H9 (cell line): ENCODE data around the gene NPBWR2. TPM values are rescaled to one million over a fixed set of nuclear protein-coding genes. Genes with fewer than 3 reads are reported as not detected.

Experiments
- DNase-seq: peaks from one replicate; pipeline ENCODE4 v3.0.0-alpha.2; 2017
- H2AFZ ChIP-seq: one replicate; pipeline ENCODE4 v1.6.1; 2013; ENCODE audit warnings: mild to moderate bottlenecking, low read length, control low read depth, moderate library complexity
- H2AK5ac ChIP-seq: 2 replicates; pipeline ENCODE4 v1.6.1; 2013; ENCODE audit warnings: low read length, control low read depth, mixed read lengths; ENCODE audit not compliant: insufficient read length
- H2BK120ac ChIP-seq: one replicate; pipeline ENCODE4 v1.6.1; 2013; ENCODE audit warnings: low read depth, mild to moderate bottlenecking, low read length, control low read depth, inconsistent platforms; ENCODE audit not compliant: poor library complexity, severe bottlenecking
- H2BK12ac ChIP-seq: 2 replicates; pipeline ENCODE4 v1.6.1; 2013; ENCODE audit warnings: low read length, control low read depth, mixed read lengths, low read depth; ENCODE audit not compliant: insufficient read length
- H2BK15ac ChIP-seq: 2 replicates; pipeline ENCODE4 v1.6.1; 2013; ENCODE audit warnings: low read depth, low read length, control low read depth
- H2BK20ac ChIP-seq: one replicate; pipeline ENCODE4 v1.6.1; 2013; ENCODE audit warnings: low read depth, mild to moderate bottlenecking, low read length, control low read depth, inconsistent platforms; ENCODE audit not compliant: poor library complexity, severe bottlenecking
- H2BK5ac ChIP-seq: 2 replicates; pipeline ENCODE4 v1.6.1; 2013; ENCODE audit warnings: low read length, control low read depth, mixed read lengths; ENCODE audit not compliant: insufficient read length
- H3K14ac ChIP-seq: 2 replicates; pipeline ENCODE4 v1.6.1; 2013; ENCODE audit warnings: low read length, control low read depth; ENCODE audit not compliant: insufficient read depth
- H3K18ac ChIP-seq: 2 replicates; pipeline ENCODE4 v1.6.1; 2013; ENCODE audit warnings: low read depth, mild to moderate bottlenecking, mixed read lengths, low read length, control low read depth; ENCODE audit not compliant: insufficient read length
- H3K23ac ChIP-seq: 2 replicates; pipeline ENCODE4 v1.6.1; 2013; ENCODE audit warnings: low read length, control low read depth, mixed read lengths, low read depth; ENCODE audit not compliant: insufficient read length
- H3K23me2 ChIP-seq: 2 replicates; pipeline ENCODE4 v1.6.1; 2013; ENCODE audit warnings: low read depth, mild to moderate bottlenecking, mixed read lengths, low read length, control low read depth; ENCODE audit not compliant: insufficient read length, poor library complexity, severe bottlenecking
- H3K27ac ChIP-seq: 2 replicates; pipeline ENCODE4 v1.5.1; 2013; ENCODE audit warnings: low read length, control low read depth, mixed read lengths, low read depth; ENCODE audit not compliant: insufficient read length
- H3K27me3 ChIP-seq: 2 replicates; pipeline ENCODE4 v1.6.1; 2013; ENCODE audit warnings: low read length, control low read depth, inconsistent platforms; ENCODE audit not compliant: insufficient read depth
- H3K4ac ChIP-seq: 2 replicates; pipeline ENCODE4 v1.6.1; 2013; ENCODE audit warnings: low read depth, mild to moderate bottlenecking, control low read depth, inconsistent platforms, low read length, moderate library complexity
- H3K4me1 ChIP-seq: 2 replicates; pipeline ENCODE4 v1.6.1; 2013; ENCODE audit warnings: low read length, control low read depth, inconsistent platforms; ENCODE audit not compliant: insufficient read depth
- H3K4me2 ChIP-seq: 2 replicates; pipeline ENCODE4 v1.6.1; 2013; ENCODE audit warnings: low read length, control low read depth, mixed read lengths; ENCODE audit not compliant: insufficient read length, insufficient read depth
- H3K56ac ChIP-seq: 2 replicates; pipeline ENCODE4 v1.6.1; 2013; ENCODE audit warnings: low read depth, mild to moderate bottlenecking, mixed read lengths, low read length, control low read depth; ENCODE audit not compliant: insufficient read length
- H3K79me1 ChIP-seq: 2 replicates; pipeline ENCODE4 v1.6.1; 2013; ENCODE audit warnings: low read depth, mild to moderate bottlenecking, moderate library complexity, low read length, control low read depth, inconsistent platforms; ENCODE audit not compliant: insufficient read depth, poor library complexity, severe bottlenecking
- H3K79me2 ChIP-seq: 2 replicates; pipeline ENCODE4 v1.6.1; 2013; ENCODE audit warnings: low read length, control low read depth, inconsistent platforms; ENCODE audit not compliant: insufficient read depth
- H3K9ac ChIP-seq: 2 replicates; pipeline ENCODE4 v1.6.1; 2013; ENCODE audit warnings: low read length, control low read depth, mixed read lengths; ENCODE audit not compliant: insufficient read length; ENCODE audit errors: extremely low read depth
- H3K9me3 ChIP-seq: one replicate; pipeline ENCODE4 v1.6.1; 2013; ENCODE audit warnings: low read depth, low read length, inconsistent platforms; ENCODE audit not compliant: control insufficient read depth
- H3T11ph ChIP-seq: one replicate; pipeline ENCODE4 v1.6.1; 2013; ENCODE audit warnings: mild to moderate bottlenecking, low read length, control low read depth, inconsistent platforms
- H4K20me1 ChIP-seq: one replicate; pipeline ENCODE4 v1.6.1; 2013; ENCODE audit not compliant: control insufficient read depth, insufficient read length, insufficient read depth
- H4K5ac ChIP-seq: 2 replicates; pipeline ENCODE4 v1.6.1; 2013; ENCODE audit warnings: low read depth, mild to moderate bottlenecking, mixed read lengths, low read length, control low read depth; ENCODE audit not compliant: insufficient read length
- H4K8ac ChIP-seq: replicated peaks from 2 replicates; pipeline ENCODE4 v1.6.1; 2013; ENCODE audit warnings: low read length, control low read depth, mixed read lengths, low read depth; ENCODE audit not compliant: insufficient read length
- H4K91ac ChIP-seq: 2 replicates; pipeline ENCODE4 v1.6.1; 2013; ENCODE audit warnings: low read depth, mild to moderate bottlenecking, moderate library complexity, mixed read lengths, low read length, control low read depth; ENCODE audit not compliant: insufficient read length
- H3K27ac Mint-ChIP-seq, 3 experiments: 2 replicates in 2 of 3; 3 replicates in 1 of 3; pipeline ENCODE4 v1.8.0; 2020 to 2021; ENCODE audit warnings: mixed read lengths in 3 of 3, mild to moderate bottlenecking in 1 of 3, moderate library complexity in 1 of 3
- H3K27me3 Mint-ChIP-seq: 2 replicates; pipeline ENCODE4 v1.8.0; 2021; ENCODE audit warnings: low read depth, mild to moderate bottlenecking, moderate library complexity, mixed read lengths
- H3K36me3 Mint-ChIP-seq, 3 experiments: 2 replicates in 2 of 3; 3 replicates in 1 of 3; pipeline ENCODE4 v1.8.0; 2020 to 2021; ENCODE audit warnings: low read depth in 3 of 3, mixed read lengths in 3 of 3; ENCODE audit not compliant: insufficient read depth in 1 of 3
- H3K4me1 Mint-ChIP-seq, 2 experiments: 2 replicates each; pipeline ENCODE4 v1.8.0; 2020; ENCODE audit warnings: mixed read lengths in 2 of 2
- H3K4me3 Mint-ChIP-seq, 2 experiments: 2 replicates in 1 of 2; 3 replicates in 1 of 2; pipeline ENCODE4 v1.8.0; 2020 to 2021; ENCODE audit warnings: mild to moderate bottlenecking in 2 of 2, mixed read lengths in 2 of 2, moderate library complexity in 1 of 2
- H3K9me3 Mint-ChIP-seq, 2 experiments: 2 replicates in 1 of 2; 3 replicates in 1 of 2; pipeline ENCODE4 v1.8.0; 2020; ENCODE audit warnings: mild to moderate bottlenecking in 2 of 2, mixed read lengths in 2 of 2, moderate library complexity in 1 of 2
- WGBS: extraction: QIAGEN DNeasy Blood & Tissue Kit; methylation state at CpG from one replicate; pipeline ENCODE4 v1.1.7; 2013; ENCODE audit warnings: missing lambda C conversion rate, low lambda C conversion rate, mixed read lengths; ENCODE audit not compliant: insufficient read length; ENCODE audit errors: extremely low coverage; 5-methylcytosine and 5-hydroxymethylcytosine counted together
- total RNA-seq: library from RNA; stranded (reverse); gene quantifications from 2 replicates; pipeline ENCODE4 v1.2.1, GENCODE V29; 2021
- TF ChIP-seq, protein P1 (sequence below): fragments of 200-600 bp; sonication (generic); conservative IDR thresholded peaks from 3 replicates; pipeline ENCODE4 v1.8.0; 2021; ENCODE audit warnings: antibody characterized with exemption, mild to moderate bottlenecking

The NPBWR2 gene
- total RNA-seq, 1 experiment from 2014 or later: not detected

DNA sequence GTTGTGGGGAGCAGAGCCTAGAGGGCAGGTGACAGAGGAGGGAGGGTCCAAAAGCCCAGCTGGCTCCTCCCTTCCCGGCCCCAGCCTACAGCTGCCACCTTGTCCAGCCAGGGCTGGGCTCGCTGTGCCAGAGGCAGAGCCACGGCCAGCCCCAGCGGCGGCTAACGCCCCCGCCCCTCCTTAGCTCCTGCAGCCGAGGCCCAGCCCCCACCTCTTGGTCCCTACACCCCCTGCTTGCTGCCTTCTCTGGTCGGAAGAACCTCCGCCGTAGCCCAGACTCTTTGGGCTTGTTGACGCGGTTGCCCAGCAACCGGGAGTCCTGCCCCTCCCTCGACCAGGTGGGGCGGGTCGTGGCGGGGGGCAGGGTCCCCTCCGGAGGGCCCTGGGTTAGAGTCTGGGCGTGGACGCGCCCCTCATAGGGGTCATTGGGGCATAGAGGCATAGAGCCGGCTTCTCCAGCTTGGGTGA, 22.6 kb downstream of the NPBWR2 start:
- Mint-ChIP-seq H3K36me3 (no peaks in the 10 kb centered on the region; a peak in 1 of 7 replicates), H3K27ac (no peak overlapping the region), H3K9me3 (peaks cover 5 to 7% of the 10 kb centered on the region in 2 experiments; a peak in 4 of 5 replicates), H3K4me3 (peak overlapping the region; percentile 73 to 94), H3K27me3 (peaks cover 75% of the 10 kb centered on the region), H3K4me1 (peaks cover 23 to 33% of the 10 kb centered on the region in 2 experiments)
- Histone ChIP-seq H3K79me2 (no peaks in the 10 kb centered on the region), H3K18ac (no peak overlapping the region), H2BK5ac (no peak overlapping the region), H2AK5ac (no peak overlapping the region), H3K9ac (no peak overlapping the region), H3K23ac (no peak overlapping the region), H4K91ac (no peak overlapping the region), H3K4me2 (peak overlapping the region; percentile 66), H2BK20ac (no peak overlapping the region), H2AFZ (no peak overlapping the region), H3K27ac (no peak overlapping the region), H3K27me3 (peaks cover 5% of the 10 kb centered on the region; the same call in 1 of the 2 replicates), H4K5ac (no peak overlapping the region), H2BK12ac (no peak overlapping the region), H3K4ac (no peak overlapping the region), H2BK120ac (no peak overlapping the region), H4K8ac (no peak overlapping the region), H2BK15ac (no peak overlapping the region), H3K4me1 (no peaks in the 10 kb centered on the region), H3K14ac (no peak overlapping the region), H3K79me1 (no peaks in the 10 kb centered on the region), H3T11ph (no peak overlapping the region), H4K20me1 (no peaks in the 10 kb centered on the region), H3K56ac (no peak overlapping the region), H3K9me3 (no peaks in the 10 kb centered on the region), H3K23me2 (peaks cover 17% of the 10 kb centered on the region)
- peak; percentile 63 for DNase-seq
- no CpG with 5 or more reads among the region's 23 CpGs for WGBS
- TF ChIP-seq, protein P1, sequence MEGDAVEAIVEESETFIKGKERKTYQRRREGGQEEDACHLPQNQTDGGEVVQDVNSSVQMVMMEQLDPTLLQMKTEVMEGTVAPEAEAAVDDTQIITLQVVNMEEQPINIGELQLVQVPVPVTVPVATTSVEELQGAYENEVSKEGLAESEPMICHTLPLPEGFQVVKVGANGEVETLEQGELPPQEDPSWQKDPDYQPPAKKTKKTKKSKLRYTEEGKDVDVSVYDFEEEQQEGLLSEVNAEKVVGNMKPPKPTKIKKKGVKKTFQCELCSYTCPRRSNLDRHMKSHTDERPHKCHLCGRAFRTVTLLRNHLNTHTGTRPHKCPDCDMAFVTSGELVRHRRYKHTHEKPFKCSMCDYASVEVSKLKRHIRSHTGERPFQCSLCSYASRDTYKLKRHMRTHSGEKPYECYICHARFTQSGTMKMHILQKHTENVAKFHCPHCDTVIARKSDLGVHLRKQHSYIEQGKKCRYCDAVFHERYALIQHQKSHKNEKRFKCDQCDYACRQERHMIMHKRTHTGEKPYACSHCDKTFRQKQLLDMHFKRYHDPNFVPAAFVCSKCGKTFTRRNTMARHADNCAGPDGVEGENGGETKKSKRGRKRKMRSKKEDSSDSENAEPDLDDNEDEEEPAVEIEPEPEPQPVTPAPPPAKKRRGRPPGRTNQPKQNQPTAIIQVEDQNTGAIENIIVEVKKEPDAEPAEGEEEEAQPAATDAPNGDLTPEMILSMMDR: no peak
